B cell (primary cell): ENCODE results near the gene PRTG.

Source experiments
- EZH2 ChIP-seq: IDR thresholded peaks from 2 replicates; pipeline ENCODE4 v1.6.1; 2012; ENCODE audit warnings: borderline replicate concordance, low read depth, mild to moderate bottlenecking, moderate library complexity, low read length; ENCODE audit not compliant: insufficient read depth, poor library complexity, severe bottlenecking
- TF ChIP-seq, protein P1 (sequence below): fragments of 200-600 bp; IDR thresholded peaks from one replicate; pipeline ENCODE4 v1.8.0; 2022; ENCODE audit warnings: antibody characterized with exemption, mild to moderate bottlenecking

- TF ChIP-seq, protein P1, sequence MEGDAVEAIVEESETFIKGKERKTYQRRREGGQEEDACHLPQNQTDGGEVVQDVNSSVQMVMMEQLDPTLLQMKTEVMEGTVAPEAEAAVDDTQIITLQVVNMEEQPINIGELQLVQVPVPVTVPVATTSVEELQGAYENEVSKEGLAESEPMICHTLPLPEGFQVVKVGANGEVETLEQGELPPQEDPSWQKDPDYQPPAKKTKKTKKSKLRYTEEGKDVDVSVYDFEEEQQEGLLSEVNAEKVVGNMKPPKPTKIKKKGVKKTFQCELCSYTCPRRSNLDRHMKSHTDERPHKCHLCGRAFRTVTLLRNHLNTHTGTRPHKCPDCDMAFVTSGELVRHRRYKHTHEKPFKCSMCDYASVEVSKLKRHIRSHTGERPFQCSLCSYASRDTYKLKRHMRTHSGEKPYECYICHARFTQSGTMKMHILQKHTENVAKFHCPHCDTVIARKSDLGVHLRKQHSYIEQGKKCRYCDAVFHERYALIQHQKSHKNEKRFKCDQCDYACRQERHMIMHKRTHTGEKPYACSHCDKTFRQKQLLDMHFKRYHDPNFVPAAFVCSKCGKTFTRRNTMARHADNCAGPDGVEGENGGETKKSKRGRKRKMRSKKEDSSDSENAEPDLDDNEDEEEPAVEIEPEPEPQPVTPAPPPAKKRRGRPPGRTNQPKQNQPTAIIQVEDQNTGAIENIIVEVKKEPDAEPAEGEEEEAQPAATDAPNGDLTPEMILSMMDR, result no peak
- TF ChIP-seq EZH2, result no peak
Measured at GRCh38 chr15:55778932-55779331, 36.0 kb upstream of the PRTG start.
